CD4-positive, alpha-beta T cell treated with Interleukin-6 at 100 ng/mL for 8 hours (primary cell): ENCODE data around the gene RPL36.
"Not testable (repeated sequence)": the region's sequence is repeated elsewhere in the genome, so short reads cannot be mapped to it uniquely, and the experiment has no call there.

Experiments
- DNase-seq: peaks from one replicate; pipeline ENCODE4 v3.0.0-alpha.2; 2020; ENCODE audit warnings: mixed read lengths, low spot score

The RPL36 gene

GRCh38 chr19:5690955-5691821 lies 1.1 kb downstream of the RPL36 start:
- DNase-seq = peak; percentile 23

GRCh38 chr19:5691822-5692722 lies 2.0 kb downstream of the RPL36 start:
- no peak for DNase-seq

DNA sequence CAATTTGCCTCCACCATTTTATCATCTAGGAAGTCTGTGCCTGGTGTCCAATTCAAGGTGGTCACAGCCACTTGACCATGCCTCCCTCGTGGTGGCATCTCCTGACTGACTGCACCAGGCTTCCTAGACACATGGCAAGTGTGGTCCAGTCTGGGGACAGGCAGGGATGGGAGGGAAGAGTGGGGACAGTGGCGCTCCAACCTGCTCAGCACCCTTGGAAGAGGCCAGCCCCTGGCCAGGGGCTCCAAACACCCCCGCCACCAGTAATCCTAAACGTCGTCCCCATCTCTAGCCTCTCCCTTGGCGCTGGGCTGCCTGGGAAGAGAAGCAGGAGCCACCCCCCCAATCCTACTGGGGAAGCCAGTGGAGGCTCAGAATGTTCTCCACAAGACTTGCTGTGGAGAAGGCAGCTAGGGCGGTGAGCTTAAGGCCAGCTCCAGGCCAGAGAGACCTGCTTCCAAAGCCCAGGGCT lies 2.7 kb downstream of the RPL36 start:
- no peak for DNase-seq

DNA sequence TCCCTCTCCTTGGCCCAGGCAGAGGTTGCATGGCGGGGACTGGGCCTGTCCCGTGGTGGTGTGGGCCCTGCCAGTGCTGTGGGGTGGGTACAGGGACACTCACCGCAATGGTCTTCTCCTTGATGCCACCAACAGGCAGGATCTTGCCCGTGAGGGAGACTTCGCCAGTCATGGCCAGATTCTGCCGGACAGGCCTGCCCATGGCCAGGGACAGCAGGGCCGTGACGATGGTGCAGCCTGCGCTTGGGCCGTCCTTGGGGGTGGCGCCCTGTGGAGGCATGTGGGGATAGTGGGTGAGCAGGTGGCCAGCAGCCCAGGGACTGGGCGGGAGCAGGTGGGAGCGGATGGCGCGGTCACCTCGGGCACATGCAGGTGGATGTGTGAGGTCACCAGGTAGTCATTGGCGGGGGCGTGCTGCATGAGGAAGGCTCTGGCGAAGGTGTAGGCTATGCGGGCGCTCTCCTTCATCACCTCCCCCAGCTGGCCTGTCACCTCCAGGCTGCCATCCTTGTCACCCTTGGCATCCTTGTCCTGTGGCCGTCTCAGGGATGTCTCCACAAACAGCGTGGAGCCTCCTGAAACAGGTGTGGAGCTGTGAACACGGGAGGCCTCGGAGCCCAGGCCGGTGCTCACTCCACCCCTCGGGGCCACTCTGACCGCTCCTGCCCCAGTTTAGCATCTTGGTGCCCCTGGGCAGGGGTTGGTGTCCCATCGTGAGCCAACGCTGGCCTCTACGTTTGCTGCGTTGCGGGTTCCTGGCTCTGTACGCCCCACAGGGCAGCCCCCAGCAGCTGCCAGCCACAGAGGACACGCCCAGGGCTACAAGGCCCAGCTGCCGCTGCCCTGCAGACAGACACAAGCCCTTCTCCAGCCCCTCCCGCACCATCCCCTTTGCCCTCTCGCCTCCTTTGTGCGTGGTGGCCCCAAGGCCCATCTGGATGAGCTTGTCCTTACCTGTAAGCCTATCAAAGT lies 3.4 kb downstream of the RPL36 start:
- DNase-seq = no peak

DNA sequence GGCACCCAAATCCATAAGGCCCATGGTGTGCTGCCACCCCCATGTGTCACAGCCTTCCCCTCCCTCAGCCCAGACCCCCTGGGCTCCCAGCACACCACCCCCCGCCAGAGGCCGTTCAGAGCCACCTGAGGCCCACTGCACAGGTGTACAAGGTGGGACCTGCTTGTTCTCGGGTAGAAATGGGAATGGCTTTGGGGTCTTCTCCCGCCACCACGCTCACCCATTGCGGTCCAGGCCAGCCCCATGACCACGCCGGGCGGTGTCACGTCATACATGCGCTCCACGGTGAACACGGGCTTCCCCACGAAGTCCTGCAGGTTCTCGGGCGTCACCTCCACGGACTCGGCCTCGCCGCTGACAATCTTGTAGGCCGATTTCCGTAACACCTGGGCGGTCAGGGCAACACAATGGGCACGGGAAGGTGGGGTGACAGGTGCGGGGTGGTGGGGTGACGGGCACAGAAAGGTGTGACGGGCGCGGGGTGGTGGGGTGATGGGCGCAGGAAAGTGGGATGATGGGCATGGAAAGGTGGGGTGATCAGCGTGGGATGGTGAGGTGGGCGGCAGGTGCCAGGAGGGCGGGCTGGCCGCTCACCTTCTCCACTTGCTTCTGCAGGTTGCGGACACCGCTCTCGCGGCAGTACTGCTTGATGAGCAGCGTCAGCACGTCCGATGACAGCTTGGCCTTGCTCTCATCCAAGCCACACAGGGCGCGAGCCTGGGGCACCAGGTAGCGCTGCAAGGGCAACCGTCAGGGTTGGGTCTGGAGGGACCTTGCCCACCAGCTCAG lies 4.3 kb downstream of the RPL36 start:
- DNase-seq = no peak

DNA sequence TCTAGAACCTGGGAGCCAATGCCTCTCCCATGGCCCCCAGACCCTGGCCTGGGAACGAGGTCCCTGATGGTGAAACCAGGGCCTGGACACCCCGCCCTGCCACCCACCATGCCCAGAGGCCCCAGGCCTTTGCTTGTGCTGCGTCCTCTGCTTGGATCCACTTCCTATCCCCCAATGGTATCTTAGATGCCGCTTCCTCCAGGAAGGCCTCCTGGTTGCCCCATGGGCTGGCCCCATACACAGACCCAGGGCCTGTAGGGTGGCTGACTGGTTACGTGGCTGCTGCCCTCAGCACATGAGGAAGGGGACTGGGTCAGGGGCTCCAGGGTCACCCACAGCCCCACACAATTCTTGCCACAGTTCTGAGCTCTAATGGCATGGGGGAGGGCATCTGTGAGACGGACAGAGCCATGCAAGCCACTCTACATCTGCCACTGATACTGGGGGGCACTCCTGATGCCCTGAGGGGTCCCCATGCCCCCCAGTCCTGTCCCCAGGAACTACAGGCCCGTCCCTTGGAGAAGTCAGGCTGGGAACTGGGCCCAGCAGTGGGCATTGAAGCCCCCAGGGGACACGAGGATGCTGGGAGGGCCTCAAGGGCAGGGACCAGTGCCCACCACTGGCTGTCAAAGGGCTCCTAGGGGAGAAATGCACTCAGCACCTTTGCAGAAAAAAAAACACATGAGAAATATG lies 5.0 kb downstream of the RPL36 start:
- DNase-seq = no peak

DNA sequence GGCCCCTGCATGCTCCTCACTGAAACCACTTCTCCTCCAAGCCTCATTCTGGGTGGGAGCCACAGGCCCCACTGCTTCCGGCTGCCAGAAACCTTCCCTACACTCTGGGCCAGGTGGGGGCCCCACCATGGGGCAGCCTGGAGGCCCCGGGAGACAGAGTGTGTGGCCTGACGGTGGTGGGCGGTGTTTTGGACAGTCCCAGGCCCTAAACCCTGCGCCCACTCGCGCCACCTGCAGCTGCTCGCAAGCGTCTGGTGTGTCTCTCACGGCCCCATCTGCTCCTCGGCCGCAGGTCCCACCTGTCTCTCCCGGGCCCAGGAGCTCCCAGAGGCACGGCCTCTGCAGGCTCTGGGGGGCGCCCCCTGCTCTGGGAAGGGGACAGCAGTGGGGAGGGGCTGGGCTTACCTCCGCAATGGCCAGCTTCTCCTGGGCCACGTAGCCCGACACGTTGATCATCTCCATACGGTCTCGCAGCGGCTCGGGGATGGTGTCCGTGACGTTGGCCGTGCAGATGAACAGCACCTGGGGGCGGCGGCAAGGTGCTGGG lies 5.6 kb downstream of the RPL36 start:
- DNase-seq = no peak

DNA sequence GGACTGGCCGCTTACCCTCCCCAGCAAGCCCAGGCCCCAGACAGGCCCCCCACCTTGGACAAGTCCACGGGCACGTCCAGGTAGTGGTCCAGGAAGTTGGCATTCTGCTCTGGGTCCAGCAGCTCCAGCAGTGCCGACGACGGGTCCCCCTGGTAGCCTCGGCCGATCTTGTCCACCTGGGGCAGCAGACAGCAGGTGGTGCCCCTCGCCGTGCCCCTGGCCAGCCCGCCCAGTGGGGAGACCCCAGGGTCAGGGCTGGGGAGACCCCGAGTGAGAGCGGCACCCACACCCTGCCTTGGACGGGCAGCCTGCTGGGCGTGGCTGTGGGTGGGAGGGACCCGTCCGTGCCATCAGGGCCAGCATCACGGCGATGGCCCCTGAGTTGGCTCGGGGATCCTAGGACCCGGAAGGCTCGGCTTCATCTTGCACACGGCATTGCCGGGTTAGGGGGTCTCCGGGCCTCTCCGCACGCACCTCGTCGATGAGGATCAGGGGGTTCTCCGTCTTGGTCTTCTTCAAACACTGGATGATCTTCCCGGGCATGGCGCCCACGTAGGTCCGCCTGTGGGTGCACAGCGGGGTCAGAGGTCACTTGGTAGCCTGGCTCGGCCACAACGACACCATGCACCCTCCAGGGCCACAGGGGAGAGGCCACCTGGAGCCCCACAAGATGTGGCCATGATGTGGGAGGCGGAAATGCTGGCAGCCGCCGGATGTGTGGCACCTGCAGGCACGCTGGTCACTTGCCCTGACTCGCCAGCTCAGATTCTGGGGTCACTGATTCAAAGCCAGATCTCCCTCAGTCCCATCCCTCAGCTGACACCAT lies 6.3 kb downstream of the RPL36 start:
- DNase-seq = no peak

DNA sequence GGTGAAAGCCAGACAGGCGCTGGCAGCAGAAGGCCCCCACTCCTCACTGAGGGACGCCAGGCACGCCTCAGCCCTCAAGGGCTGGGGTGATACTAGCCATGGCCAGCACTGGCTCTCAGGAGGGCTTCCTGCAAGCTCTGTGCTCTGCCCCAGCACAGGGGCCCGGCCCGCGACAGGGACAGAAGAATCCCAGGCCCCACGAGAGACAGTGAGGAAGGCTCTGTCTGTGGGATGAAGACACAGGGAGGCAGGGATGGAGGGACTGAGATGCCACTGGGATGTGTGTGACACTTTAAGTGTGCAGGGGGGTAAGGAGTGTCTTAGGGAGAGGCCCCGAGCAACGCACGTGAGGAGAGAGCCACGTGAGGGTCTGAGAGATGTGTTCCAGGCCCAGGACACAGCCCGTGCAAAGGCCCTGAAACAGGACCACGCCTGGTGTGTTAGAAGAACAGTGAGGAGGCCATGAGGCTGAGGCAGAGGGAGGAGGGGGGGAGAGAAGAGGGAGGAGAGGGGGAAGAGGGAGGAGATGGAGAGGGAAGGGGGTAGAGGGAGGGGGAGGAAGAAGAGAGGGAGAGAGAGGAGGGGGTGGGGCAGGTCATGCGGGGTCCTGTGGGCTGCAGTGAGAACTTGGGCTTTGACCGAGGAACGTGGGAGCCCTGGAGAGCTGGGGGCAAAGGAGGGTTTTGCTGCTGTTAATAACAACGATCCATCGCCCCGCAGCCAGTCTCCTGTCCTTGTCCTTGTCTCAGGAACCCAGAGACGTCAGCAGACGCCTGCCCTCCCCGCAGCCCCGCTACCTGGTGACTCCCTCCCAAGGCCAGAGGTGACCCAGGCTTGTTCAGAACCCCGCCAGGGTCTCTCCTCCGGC lies 7.2 kb downstream of the RPL36 start:
- no peak for DNase-seq

DNA sequence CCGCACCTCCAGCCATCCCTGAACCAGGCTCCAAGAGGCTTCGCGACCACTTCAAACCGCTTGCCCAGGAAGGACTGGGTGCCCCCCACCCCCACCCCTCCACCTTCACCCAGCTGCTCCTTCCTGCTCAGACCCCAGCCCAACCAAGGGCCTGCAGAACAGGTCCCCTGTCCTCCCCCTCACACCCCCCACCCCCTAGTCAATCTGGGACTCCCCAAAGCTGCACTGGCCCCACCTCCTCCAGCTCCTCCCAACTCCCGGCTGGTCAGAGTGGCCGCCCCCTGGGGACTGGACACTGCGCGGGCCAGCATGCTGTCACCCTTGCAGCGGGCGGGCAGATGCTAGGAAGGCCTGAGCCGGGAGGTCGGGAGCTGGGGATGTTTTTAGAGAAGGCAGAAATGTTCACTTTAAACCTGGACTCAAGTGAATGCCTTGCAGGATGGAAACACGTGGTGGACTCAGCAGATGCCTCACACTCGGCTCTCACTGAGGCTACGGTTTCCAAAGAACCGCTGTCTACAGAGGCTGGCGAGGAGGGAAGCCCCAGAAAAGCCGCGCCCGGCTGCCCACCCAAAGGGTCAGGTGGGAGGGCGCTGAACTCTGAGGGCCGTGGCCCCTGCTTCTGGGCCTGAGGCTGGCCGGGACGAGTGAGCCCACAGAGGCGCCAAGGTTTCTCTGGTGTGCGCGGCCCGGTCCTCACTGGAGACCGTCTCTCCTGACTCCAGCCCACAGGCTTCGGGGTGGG lies 8.0 kb downstream of the RPL36 start:
- DNase-seq = no peak

DNA sequence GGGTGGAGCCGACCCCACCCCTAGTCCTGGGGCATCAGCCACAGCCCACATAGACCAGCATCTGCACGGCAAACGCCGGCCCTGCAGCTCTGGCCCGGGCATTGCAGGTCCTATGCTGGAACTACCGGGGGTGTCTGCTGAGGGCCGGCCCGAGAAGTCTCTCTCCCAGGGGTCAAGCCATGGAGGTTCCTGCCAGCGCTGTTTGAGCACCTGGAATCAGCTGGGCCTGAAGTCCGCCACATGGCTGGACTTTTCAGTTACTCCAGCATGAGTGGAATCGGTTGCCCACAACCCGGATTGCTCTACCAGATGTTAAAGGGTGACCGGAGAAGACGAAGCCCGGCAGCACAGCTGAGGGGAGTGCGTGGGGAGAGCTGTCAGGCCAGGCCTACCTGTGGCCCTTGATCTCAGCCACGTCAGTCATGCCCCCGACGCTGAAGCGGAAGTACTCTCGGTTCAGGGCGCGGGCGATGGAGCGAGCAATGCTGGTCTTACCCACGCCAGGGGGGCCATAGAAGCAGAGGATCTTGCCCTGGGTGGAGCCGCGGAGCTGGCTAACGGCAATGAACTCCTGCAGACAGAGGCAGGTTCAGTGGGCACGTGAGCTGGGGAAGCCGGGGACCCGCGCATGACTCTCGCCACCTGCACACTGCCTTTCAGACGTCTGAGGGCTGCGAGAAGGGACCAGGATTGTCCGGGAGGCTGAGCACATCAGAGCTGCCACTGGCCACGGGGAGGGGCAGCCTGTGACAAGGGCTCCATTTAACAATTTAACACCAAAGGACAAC lies 8.7 kb downstream of the RPL36 start:
- no peak for DNase-seq

DNA sequence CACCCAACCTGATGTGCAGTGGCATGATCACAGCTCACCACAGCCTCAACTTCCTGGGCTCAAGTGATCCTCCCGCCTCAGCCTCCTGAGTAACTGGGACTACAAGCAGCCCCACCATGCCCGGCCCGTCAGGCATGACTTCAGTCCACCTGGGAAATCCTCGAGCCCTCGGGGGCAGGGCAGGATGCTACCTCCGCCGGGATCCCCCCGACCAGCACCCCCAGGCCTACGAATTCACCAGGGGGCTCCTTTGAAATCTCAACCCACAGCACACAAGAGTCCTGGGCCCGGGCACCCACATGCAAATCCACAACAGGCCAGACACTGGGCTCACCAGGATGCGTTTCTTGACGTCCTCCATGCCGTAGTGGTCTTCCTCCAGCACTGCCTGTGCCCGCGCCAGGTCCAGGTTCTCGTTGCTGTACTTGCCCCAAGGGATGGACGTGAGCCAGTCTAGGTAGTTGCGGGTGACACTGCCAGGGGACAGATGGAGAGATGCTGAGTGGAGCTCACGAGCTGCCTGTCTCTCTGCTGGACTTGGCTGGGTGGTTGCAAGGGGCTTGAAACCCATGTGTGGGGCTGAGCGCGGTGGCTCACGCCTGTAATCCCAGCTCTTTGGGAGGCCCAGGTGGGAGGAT lies 10.5 kb downstream of the RPL36 start:
- no peak for DNase-seq

- not testable (repeated sequence) for DNase-seq
These were observed 11.9 kb downstream of the RPL36 start for GRCh38 chr19:5702053-5702410.

DNA sequence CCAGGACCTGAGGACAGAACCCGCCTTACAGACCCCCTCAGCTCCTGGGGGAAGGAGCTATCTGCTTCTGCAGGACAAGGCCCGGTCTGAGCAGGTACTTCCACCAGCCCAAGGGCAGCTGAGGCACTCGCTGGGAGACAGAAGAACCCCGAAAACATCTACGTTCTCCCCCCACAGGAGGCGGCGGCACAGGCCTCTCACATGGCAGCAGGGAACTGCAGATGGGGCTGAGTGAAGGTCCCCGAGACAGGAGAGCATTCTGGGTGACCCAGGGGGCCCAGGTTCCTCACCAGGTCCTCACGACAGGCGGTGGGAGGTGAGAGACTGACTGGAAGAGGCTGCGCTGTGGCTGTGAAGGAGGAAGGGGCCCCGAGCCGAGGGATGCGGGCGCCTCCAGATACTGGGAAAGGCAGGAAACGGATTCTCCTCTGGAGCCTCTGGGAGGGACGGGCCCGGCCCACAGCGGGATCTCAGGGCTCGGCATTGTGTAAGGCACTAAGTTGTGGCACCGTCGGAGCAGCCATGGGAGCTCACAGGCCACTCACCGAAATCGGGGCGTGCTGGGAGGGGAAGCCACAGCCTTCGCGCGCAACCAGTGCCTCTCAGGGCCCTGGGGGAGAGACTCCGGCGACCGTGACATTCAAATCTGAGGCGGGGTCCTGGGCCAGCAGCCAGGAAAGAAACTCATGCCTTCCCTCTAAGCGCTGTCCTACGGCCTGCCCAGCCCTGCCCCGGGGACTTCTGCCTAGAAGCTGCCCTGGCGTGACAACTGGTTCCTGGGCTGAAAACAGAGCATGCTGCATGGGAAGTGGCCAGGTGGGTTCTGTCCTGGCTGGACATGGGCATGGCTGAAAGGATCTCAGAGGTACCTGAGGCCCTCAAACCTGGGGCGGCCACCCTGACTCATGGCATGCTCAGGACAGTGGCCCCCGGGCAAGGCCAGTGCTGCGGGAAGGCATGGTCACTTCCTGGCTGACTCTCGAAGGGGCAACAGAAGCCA lies 14.0 kb downstream of the RPL36 start:
- DNase-seq = no peak

DNA sequence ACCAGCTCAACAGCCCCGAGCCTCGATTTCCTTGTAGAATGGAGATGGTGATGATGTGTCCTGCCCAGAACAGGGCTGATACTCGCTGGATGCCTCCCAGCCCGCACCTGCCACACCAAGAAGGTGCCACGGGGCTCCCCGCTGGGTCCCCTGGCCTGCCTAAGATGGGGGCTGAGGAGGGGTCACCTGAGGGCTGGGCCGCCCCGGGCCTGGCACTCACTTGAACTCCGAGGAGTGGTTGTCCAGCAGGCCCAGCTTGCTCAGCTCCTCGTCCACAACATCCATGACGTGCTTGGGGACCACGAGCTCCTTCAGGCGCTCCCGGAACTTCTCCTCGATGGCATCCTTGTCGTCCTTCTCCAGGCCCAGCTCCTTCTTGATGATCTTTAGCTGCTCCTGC lies 15.5 kb downstream of the RPL36 start:
- DNase-seq = no peak
